IPS-20b (cell line): ENCODE measurements around the gene MGAT5.

Source experiments
- H3K27ac ChIP-seq: one replicate; pipeline ENCODE4 v1.5.1; 2013; ENCODE audit warnings: low read length
- H3K27me3 ChIP-seq: 2 replicates; pipeline ENCODE4 v1.6.1; 2013; ENCODE audit warnings: mild to moderate bottlenecking, low read length, inconsistent platforms; ENCODE audit not compliant: insufficient read depth
- H3K36me3 ChIP-seq: 2 replicates; pipeline ENCODE4 v1.6.1; 2013; ENCODE audit warnings: low read depth, mild to moderate bottlenecking, inconsistent platforms, low read length, moderate library complexity; ENCODE audit not compliant: insufficient read depth
- H3K4me1 ChIP-seq: 2 replicates; pipeline ENCODE4 v1.6.1; 2013; ENCODE audit warnings: mild to moderate bottlenecking, control low read depth, inconsistent platforms, low read length, moderate library complexity; ENCODE audit not compliant: insufficient read depth
- H3K4me3 ChIP-seq: 2 replicates; pipeline ENCODE4 v1.5.1; 2013; ENCODE audit warnings: mild to moderate bottlenecking, low read length, inconsistent platforms
- H3K9ac ChIP-seq: 2 replicates; pipeline ENCODE4 v1.6.1; 2013; ENCODE audit warnings: low read depth, mild to moderate bottlenecking, inconsistent platforms, low read length, moderate library complexity
- H3K9me3 ChIP-seq: 2 replicates; pipeline ENCODE4 v1.6.1; 2013; ENCODE audit warnings: mild to moderate bottlenecking, low read depth, low read length, inconsistent platforms; ENCODE audit not compliant: insufficient read depth

MGAT5 gene

GRCh38 chr2:134396493-134396892 is 142.6 kb downstream of the MGAT5 start:
- H3K27ac ChIP-seq: no peak overlapping the region
- H3K4me1 ChIP-seq: no peaks in the 10 kb centered on the region

GRCh38 chr2:134397146-134397896 is 143.4 kb downstream of the MGAT5 start:
- H3K27ac ChIP-seq: no peak overlapping the region

More at GRCh38 chr2:134396493-134396892, 142.6 kb downstream of the MGAT5 start:
- Histone ChIP-seq H3K36me3 (no peaks in the 10 kb centered on the region), H3K9ac (no peak overlapping the region), H3K27me3 (no peaks in the 10 kb centered on the region), H3K9me3 (no peaks in the 10 kb centered on the region), H3K4me3 (no peak overlapping the region)

GRCh38 chr2:134398300-134398699 is 144.4 kb downstream of the MGAT5 start:
- H3K27ac ChIP-seq: no peak overlapping the region
- H3K4me3 ChIP-seq: no peak overlapping the region
- H3K9me3 ChIP-seq: no peaks in the 10 kb centered on the region
- H3K27me3 ChIP-seq: no peaks in the 10 kb centered on the region
- no peaks in the 10 kb centered on the region for H3K4me1 ChIP-seq
- H3K9ac ChIP-seq: no peak overlapping the region
- 0 out of 2 replicates have a peak, but pooled peaks cover 4% of the 10 kb centered on the region for H3K36me3 ChIP-seq

More at GRCh38 chr2:134397146-134397896, 143.4 kb downstream of the MGAT5 start:
- Histone ChIP-seq H3K4me1 (no peaks in the 10 kb centered on the region), H3K9ac (no peak overlapping the region), H3K27me3 (no peaks in the 10 kb centered on the region), H3K9me3 (no peaks in the 10 kb centered on the region), H3K4me3 (no peak overlapping the region), H3K36me3 (no peaks in the 10 kb centered on the region)

GRCh38 chr2:134399096-134399495 is 145.2 kb downstream of the MGAT5 start:
- Histone ChIP-seq H3K4me1 (no peaks in the 10 kb centered on the region), H3K9me3 (no peaks in the 10 kb centered on the region), H3K4me3 (no peak overlapping the region), H3K27me3 (no peaks in the 10 kb centered on the region), H3K36me3 (0 out of 2 replicates have a peak, but pooled peaks cover 9% of the 10 kb centered on the region), H3K27ac (no peak overlapping the region), H3K9ac (no peak overlapping the region)

GRCh38 chr2:134401081-134401497 is 147.2 kb downstream of the MGAT5 start:
- Histone ChIP-seq H3K4me3 (no peak overlapping the region), H3K9ac (no peak overlapping the region), H3K27ac (no peak overlapping the region), H3K4me1 (no peaks in the 10 kb centered on the region), H3K9me3 (no peaks in the 10 kb centered on the region), H3K27me3 (no peaks in the 10 kb centered on the region), H3K36me3 (0 out of 2 replicates have a peak, but pooled peaks cover 9% of the 10 kb centered on the region)

GRCh38 chr2:134401789-134402188 is 147.9 kb downstream of the MGAT5 start:
- no peak overlapping the region for H3K27ac ChIP-seq
- H3K27me3 ChIP-seq: no peaks in the 10 kb centered on the region
- 0 out of 2 replicates have a peak, but pooled peaks cover 9% of the 10 kb centered on the region for H3K36me3 ChIP-seq
- H3K9ac ChIP-seq: no peak overlapping the region
- no peak overlapping the region for H3K4me3 ChIP-seq
- no peaks in the 10 kb centered on the region for H3K9me3 ChIP-seq
- no peaks in the 10 kb centered on the region for H3K4me1 ChIP-seq

- no peak overlapping the region for H3K27ac ChIP-seq
Observed at GRCh38 chr2:134402410-134402809, 148.5 kb downstream of the MGAT5 start.

GRCh38 chr2:134405611-134406081 is 151.8 kb downstream of the MGAT5 start:
- Histone ChIP-seq H3K4me1 (no peaks in the 10 kb centered on the region), H3K9me3 (no peaks in the 10 kb centered on the region), H3K36me3 (0 out of 2 replicates have a peak, but pooled peaks cover 9% of the 10 kb centered on the region), H3K4me3 (no peak overlapping the region), H3K27ac (no peak overlapping the region), H3K27me3 (no peaks in the 10 kb centered on the region), H3K9ac (no peak overlapping the region)

More at GRCh38 chr2:134402410-134402809, 148.5 kb downstream of the MGAT5 start:
- H3K4me3 ChIP-seq: no peak overlapping the region
- H3K9me3 ChIP-seq: no peaks in the 10 kb centered on the region
- no peaks in the 10 kb centered on the region for H3K27me3 ChIP-seq
- H3K9ac ChIP-seq: no peak overlapping the region
- H3K4me1 ChIP-seq: no peaks in the 10 kb centered on the region
- H3K36me3 ChIP-seq: 0 out of 2 replicates have a peak, but pooled peaks cover 9% of the 10 kb centered on the region

- Histone ChIP-seq H3K27ac (no peak overlapping the region), H3K27me3 (no peaks in the 10 kb centered on the region), H3K4me1 (no peaks in the 10 kb centered on the region), H3K36me3 (0 out of 2 replicates have a peak, but pooled peaks cover 9% of the 10 kb centered on the region), H3K4me3 (no peak overlapping the region), H3K9me3 (no peaks in the 10 kb centered on the region), H3K9ac (no peak overlapping the region)
Observed at GRCh38 chr2:134406311-134406710, 152.4 kb downstream of the MGAT5 start.

- Histone ChIP-seq H3K9me3 (no peaks in the 10 kb centered on the region), H3K27me3 (no peaks in the 10 kb centered on the region), H3K4me3 (no peak overlapping the region), H3K9ac (no peak overlapping the region), H3K4me1 (peaks cover 2% of the 10 kb centered on the region; the same call in 1 of the 2 replicates), H3K36me3 (0 out of 2 replicates have a peak, but pooled peaks cover 9% of the 10 kb centered on the region), H3K27ac (no peak overlapping the region)
Observed at GRCh38 chr2:134406736-134407135, 152.9 kb downstream of the MGAT5 start.

- H3K4me3 ChIP-seq: no peak overlapping the region
- H3K27me3 ChIP-seq: no peaks in the 10 kb centered on the region
- 0 out of 2 replicates have a peak, but pooled peaks cover 9% of the 10 kb centered on the region for H3K36me3 ChIP-seq
- H3K4me1 ChIP-seq: peaks cover 4% of the 10 kb centered on the region; the same call in 1 of the 2 replicates
- H3K9me3 ChIP-seq: no peaks in the 10 kb centered on the region
- no peak overlapping the region for H3K27ac ChIP-seq
- H3K9ac ChIP-seq: no peak overlapping the region
Observed at GRCh38 chr2:134407154-134407890, 153.4 kb downstream of the MGAT5 start.
